ENCODE measurements around the gene GRIK2.

GRIK2 gene

GRCh38 chr6:101883505-101883904 lies 490.0 kb downstream of the GRIK2 start:
- DNase-seq: no peak
- Mint-ChIP-seq H3K27me3 (no peaks in the 10 kb centered on the region), H3K27ac (no peak overlapping the region), H3K4me3 (no peak overlapping the region), H3K9me3 (peaks cover 0 to 8% of the 10 kb centered on the region in 2 donors), H3K4me1 (no peaks in the 10 kb centered on the region)
- ATAC-seq: no peak

DNA sequence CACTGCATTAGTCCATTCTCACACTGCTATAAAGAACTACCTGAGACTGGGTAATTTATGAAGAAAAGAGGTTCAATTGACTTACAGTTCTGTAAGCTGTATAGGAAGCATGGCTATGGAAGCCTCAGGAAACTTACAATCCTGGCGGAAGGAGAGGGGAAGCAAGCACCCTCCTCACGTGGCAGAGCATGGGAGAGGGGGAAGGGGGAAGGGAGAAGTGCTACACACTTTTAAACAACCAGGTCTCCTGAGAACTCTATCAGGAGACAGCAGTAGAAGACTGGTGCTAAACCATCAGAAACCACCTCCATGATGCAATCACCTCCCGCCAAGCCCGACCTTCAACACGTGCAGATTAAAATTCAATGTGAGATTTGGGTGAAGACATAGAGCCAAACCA lies 494.0 kb downstream of the GRIK2 start:
- Mint-ChIP-seq H3K4me1 (no peaks in the 10 kb centered on the region), H3K27ac (no peak overlapping the region), H3K27me3 (no peaks in the 10 kb centered on the region), H3K4me3 (no peak overlapping the region), H3K9me3 (peaks cover 0 to 8% of the 10 kb centered on the region in 2 donors)
- no peak for DNase-seq
- no peak for ATAC-seq

- ATAC-seq (no peak), DNase-seq (no peak)
- Mint-ChIP-seq H3K27me3 (no peaks in the 10 kb centered on the region), H3K4me1 (no peaks in the 10 kb centered on the region), H3K27ac (no peak overlapping the region), H3K4me3 (no peak overlapping the region), H3K9me3 (no peaks in the 10 kb centered on the region)
Observed at GRCh38 chr6:101907356-101908217, 514.1 kb downstream of the GRIK2 start.

- Mint-ChIP-seq H3K4me3 (no peak overlapping the region), H3K27me3 (no peaks in the 10 kb centered on the region), H3K9me3 (no peaks in the 10 kb centered on the region), H3K27ac (no peak overlapping the region), H3K4me1 (no peaks in the 10 kb centered on the region)
- DNase-seq (no peak), ATAC-seq (no peak)
Observed at GRCh38 chr6:101909366-101909765, 515.9 kb downstream of the GRIK2 start.

- ATAC-seq (no peak), DNase-seq (no peak)
- no peaks in the 10 kb centered on the region for H3K4me1 Mint-ChIP-seq
- no peak overlapping the region for H3K4me3 Mint-ChIP-seq
- H3K27ac Mint-ChIP-seq: no peak overlapping the region
- no peaks in the 10 kb centered on the region for H3K9me3 Mint-ChIP-seq
- H3K27me3 Mint-ChIP-seq: no peaks in the 10 kb centered on the region
Observed at GRCh38 chr6:101912311-101912710, 518.8 kb downstream of the GRIK2 start.

DNA sequence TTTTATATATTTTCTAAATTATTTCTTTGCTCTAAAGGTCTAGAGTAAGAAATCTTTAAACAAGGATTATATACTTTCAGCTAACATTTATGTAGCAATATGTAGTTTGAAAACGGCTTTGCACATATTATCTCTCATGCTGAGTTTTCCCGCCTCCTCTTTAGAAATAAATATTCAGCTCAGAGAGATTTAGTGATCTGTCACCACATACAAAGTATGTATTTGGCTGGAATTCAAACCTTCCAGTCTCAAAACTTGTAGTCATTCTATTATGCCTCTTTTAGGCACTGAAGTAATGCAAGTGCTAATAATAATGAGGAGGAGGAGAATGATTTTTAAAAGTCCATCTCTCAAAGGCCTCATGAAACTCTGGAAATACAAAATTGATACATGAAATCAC lies 525.0 kb downstream of the GRIK2 start:
- DNase-seq: no peak
- H3K4me1 Mint-ChIP-seq: no peaks in the 10 kb centered on the region
- H3K4me3 Mint-ChIP-seq: no peak overlapping the region

DNA sequence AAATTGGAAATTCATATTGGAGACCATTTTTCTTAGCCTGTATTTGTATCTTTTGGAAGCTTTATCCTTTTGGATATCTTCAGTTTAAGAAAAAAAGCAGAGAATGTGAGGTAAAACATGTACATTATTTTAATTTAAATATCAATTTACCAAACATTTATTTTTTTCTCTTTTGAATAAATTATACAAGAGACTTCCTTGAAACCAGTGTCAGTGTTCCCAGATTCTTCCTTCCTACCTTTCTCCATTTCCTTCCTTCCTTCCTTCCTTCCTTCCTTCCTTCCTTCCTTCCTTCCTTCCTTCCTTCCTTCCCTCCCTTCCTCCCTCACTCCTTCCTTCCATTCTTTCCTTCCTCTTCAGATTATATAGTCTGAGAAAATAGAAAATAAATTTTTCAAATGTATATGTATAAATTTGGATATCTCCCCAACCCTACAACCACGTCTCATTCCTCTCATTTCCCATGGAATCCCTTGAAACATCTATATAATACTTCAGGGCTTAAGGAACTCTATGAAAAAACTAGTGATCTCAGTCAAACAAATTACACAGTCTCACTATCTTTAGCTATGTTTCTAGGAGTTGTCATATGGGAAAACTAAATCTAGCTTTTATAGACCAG lies 528.4 kb downstream of the GRIK2 start:
- DNase-seq (no peak), ATAC-seq (no peak)
- H3K4me3 Mint-ChIP-seq: no peak overlapping the region
- no peaks in the 10 kb centered on the region for H3K4me1 Mint-ChIP-seq
- H3K9me3 Mint-ChIP-seq: no peaks in the 10 kb centered on the region
- no peak overlapping the region for H3K27ac Mint-ChIP-seq
- H3K27me3 Mint-ChIP-seq: no peaks in the 10 kb centered on the region

More for the DNA sequence above, 525.0 kb downstream of the GRIK2 start:
- Mint-ChIP-seq H3K27ac (no peak overlapping the region), H3K9me3 (no peaks in the 10 kb centered on the region), H3K27me3 (no peaks in the 10 kb centered on the region)
- ATAC-seq: no peak

- ATAC-seq (no peak), DNase-seq (no peak)
- no peak overlapping the region for H3K27ac Mint-ChIP-seq
- no peaks in the 10 kb centered on the region for H3K4me1 Mint-ChIP-seq
- no peak overlapping the region for H3K4me3 Mint-ChIP-seq
- no peaks in the 10 kb centered on the region for H3K27me3 Mint-ChIP-seq
- H3K9me3 Mint-ChIP-seq: no peaks in the 10 kb centered on the region
Observed at GRCh38 chr6:101926149-101926925, 532.8 kb downstream of the GRIK2 start.

DNA sequence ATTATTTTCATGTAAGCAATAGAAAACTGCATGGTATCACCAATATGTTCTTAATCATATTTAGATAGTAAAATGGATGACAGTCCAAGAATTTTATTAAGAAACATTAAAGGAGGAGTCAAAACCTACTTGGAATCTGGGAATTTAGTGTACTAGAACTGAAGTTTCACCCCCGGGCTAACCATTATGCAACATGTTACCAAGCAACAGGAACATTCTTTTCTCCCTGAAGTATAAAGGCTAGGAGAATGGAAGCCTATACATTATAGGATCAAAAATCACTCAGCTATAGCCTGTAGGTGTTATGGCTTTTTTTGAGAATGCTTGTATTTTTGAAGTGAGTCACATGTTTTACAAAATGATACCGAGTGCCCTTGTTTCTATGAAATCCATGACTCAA lies 538.3 kb downstream of the GRIK2 start:
- Mint-ChIP-seq H3K4me3 (no peak overlapping the region), H3K4me1 (no peaks in the 10 kb centered on the region), H3K27me3 (no peaks in the 10 kb centered on the region), H3K27ac (no peak overlapping the region), H3K9me3 (peaks cover 5 to 17% of the 10 kb centered on the region in 2 donors)
- no peak for ATAC-seq
- no peak for DNase-seq

DNA sequence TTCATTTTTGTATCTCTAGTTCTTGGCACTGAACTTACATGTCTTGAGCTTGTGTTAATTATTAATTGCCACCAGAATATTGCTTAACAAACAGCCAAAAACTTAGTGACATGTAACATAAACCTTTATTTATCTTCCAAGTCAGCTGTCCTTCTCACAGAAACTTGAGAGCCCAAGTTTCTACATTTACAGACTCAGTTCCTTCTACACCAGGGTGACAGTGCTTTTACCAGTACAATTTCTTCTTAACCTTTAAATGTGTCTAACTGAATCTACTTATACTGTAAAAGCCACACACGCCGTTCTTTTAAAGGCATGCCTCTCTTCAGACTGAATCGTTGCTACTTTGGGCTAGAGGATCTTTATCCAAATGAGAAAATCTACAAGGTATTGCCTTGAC lies 539.2 kb downstream of the GRIK2 start:
- DNase-seq: no peak
- peaks cover 5 to 17% of the 10 kb centered on the region in 2 donors for H3K9me3 Mint-ChIP-seq
- no peaks in the 10 kb centered on the region for H3K4me1 Mint-ChIP-seq
- H3K27ac Mint-ChIP-seq: no peak overlapping the region
- H3K27me3 Mint-ChIP-seq: no peaks in the 10 kb centered on the region
- ATAC-seq: no peak
- H3K4me3 Mint-ChIP-seq: no peak overlapping the region

- H3K4me3 Mint-ChIP-seq: no peak overlapping the region
- H3K9me3 Mint-ChIP-seq: peaks cover 5 to 17% of the 10 kb centered on the region in 2 donors
- no peaks in the 10 kb centered on the region for H3K4me1 Mint-ChIP-seq
- no peak overlapping the region for H3K27ac Mint-ChIP-seq
- H3K27me3 Mint-ChIP-seq: no peaks in the 10 kb centered on the region
- DNase-seq: no peak
- ATAC-seq: no peak
Observed at GRCh38 chr6:101935732-101936131, 542.2 kb downstream of the GRIK2 start.

DNA sequence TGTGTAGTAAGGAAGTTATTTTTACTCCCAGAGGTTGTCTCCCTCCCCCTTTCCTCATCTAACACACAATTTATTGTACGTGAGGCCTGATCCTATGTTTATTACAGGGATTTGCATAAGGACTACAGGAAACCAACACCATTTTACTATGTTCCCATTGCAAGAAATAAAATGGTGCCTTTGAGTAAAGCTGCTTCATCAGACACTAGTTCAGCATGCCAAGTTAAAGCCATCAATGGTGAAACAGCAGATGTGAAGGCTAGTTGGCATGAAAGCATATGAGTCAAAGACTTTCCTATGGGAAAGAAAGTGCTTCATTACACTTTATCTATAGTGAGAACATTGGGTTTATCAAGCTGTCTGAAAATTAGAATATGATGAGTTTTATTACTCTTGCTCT lies 543.0 kb downstream of the GRIK2 start:
- no peaks in the 10 kb centered on the region for H3K4me1 Mint-ChIP-seq
- H3K27ac Mint-ChIP-seq: no peak overlapping the region
- DNase-seq (no peak), ATAC-seq (no peak)
- H3K27me3 Mint-ChIP-seq: no peaks in the 10 kb centered on the region
- no peak overlapping the region for H3K4me3 Mint-ChIP-seq
- peaks cover 5 to 17% of the 10 kb centered on the region in 2 donors for H3K9me3 Mint-ChIP-seq

- Mint-ChIP-seq H3K4me3 (no peak overlapping the region), H3K9me3 (peaks cover 6 to 16% of the 10 kb centered on the region in 2 donors), H3K27ac (no peak overlapping the region), H3K4me1 (no peaks in the 10 kb centered on the region), H3K27me3 (no peaks in the 10 kb centered on the region)
- DNase-seq (no peak), ATAC-seq (no peak)
Observed at GRCh38 chr6:101937108-101937507, 543.6 kb downstream of the GRIK2 start.

DNA sequence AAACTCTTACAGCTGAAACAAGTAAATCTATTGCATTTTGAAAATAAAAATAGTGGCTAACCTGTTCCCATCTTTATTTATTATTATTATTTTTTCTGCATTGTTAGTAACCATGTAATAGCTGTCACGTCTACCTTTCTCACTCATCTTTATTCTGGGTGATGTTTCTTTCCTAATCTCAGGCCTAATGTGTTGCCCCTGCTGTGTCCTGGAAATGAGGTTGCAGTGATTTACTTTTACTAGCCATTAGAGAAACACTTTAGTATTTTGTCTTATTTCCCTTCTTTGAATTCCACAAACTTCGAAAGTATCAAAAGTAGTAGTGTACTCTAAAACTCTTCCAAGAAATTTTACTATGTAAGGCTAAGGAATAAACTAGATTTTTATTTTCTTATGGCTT lies 546.9 kb downstream of the GRIK2 start:
- DNase-seq (no peak), ATAC-seq (no peak)
- H3K4me3 Mint-ChIP-seq: no peak overlapping the region
- H3K9me3 Mint-ChIP-seq: peaks cover 9 to 13% of the 10 kb centered on the region in 2 donors
- no peaks in the 10 kb centered on the region for H3K27me3 Mint-ChIP-seq
- no peak overlapping the region for H3K27ac Mint-ChIP-seq
- H3K4me1 Mint-ChIP-seq: no peaks in the 10 kb centered on the region

DNA sequence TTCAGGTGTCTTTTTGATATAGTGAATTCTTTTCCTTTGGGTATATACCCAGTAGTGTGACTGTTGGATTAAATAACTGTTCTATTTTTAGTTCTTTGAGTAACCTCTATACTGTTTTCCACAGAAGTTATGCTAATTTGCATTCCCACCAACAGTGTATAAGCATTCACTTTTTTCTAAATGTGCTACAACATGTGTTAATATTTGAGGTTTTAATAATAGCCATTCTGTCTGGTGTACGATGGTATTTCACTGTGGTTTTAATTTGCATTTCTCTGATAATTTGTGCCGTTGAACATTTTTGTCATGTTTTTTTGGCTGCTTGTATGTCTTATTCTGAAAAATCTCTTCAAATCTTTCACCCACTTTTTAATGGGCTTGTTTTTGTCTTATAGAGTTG lies 563.5 kb downstream of the GRIK2 start:
- Mint-ChIP-seq H3K9me3 (peaks cover 0 to 15% of the 10 kb centered on the region in 2 donors), H3K4me1 (no peaks in the 10 kb centered on the region), H3K4me3 (no peak overlapping the region), H3K27me3 (no peaks in the 10 kb centered on the region), H3K27ac (no peak overlapping the region)
- no peak for ATAC-seq
- DNase-seq: no peak

DNA sequence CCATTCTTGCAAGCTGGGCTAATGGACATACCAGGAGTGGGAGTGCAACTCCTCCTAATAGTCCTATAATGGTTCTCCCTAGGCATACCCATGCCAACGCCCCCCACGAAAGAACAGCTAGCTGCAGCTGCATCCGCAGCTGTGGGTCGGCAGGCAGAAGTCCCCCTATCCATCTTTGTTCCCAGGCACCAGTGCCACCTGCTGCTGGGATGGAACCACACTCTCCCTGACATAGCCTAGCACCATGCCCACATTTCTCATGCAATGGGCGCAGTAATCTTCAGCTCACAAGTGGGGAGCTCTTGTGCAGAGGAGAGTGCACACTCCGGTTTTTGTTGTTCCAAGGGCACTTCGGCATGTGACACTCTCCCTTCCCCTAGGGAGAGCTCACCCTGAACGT lies 567.8 kb downstream of the GRIK2 start:
- H3K4me3 Mint-ChIP-seq: no peak overlapping the region
- no peak for DNase-seq
- no peaks in the 10 kb centered on the region for H3K4me1 Mint-ChIP-seq
- ATAC-seq: no peak
- peaks cover 0 to 15% of the 10 kb centered on the region in 2 donors for H3K9me3 Mint-ChIP-seq
- no peaks in the 10 kb centered on the region for H3K27me3 Mint-ChIP-seq
- no peak overlapping the region for H3K27ac Mint-ChIP-seq
